ENCODE results near the gene POU6F2.

The POU6F2 gene

GRCh38 chr7:39490296-39490695 is 512.6 kb downstream of the POU6F2 start:
- Histone ChIP-seq H3K4me1 (ENCODE audit: control insufficient read depth in 2 of 2, insufficient read depth in 2 of 2, low read length in 2 of 2) (no peaks in the 10 kb centered on the region), H3K36me3 (ENCODE audit: control insufficient read depth in 2 of 2, insufficient read depth in 2 of 2, low read length in 2 of 2) (no peaks in the 10 kb centered on the region), H3K9ac (ENCODE audit: low read depth in 1 of 2, low read length in 2 of 2) (no peak overlapping the region), H3K4me3 (ENCODE audit: low read length in 2 of 2) (no peak overlapping the region), H3K27ac (ENCODE audit: low read depth in 2 of 2, low read length in 2 of 2) (no peak overlapping the region), H3K27me3 (ENCODE audit: control insufficient read depth in 2 of 2, insufficient read depth in 2 of 2, low read length in 2 of 2) (peaks cover 0 to 3% of the 10 kb centered on the region in 2 donors), H3K9me3 (ENCODE audit: control insufficient read depth in 2 of 2, low read length in 2 of 2) (no peaks in the 10 kb centered on the region)

DNA sequence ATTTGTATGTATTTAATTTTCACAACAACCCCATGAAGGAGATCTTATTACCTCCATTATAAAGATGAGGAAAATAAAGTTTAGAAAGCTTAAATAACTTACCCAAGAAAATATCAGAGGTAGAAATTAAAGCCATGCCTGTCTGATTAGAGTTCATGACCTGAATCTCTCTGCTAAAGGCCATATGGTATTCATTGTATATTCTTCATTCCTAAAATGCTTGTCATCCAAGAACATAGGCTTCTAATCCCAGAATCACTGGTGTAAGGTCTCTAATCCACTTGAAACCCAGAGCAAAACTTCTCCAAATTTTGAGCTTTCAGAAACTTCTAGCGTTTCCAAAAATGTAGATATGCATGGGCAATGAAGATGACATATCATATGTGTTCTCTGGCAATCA is 516.2 kb downstream of the POU6F2 start:
- Histone ChIP-seq H3K4me3 (ENCODE audit: low read length in 2 of 2) (no peak overlapping the region), H3K27ac (ENCODE audit: low read depth in 2 of 2, low read length in 2 of 2) (no peak overlapping the region), H3K9me3 (ENCODE audit: control insufficient read depth in 2 of 2, low read length in 2 of 2) (no peaks in the 10 kb centered on the region), H3K9ac (ENCODE audit: low read depth in 1 of 2, low read length in 2 of 2) (no peak overlapping the region), H3K36me3 (ENCODE audit: control insufficient read depth in 2 of 2, insufficient read depth in 2 of 2, low read length in 2 of 2) (no peaks in the 10 kb centered on the region), H3K27me3 (ENCODE audit: control insufficient read depth in 2 of 2, insufficient read depth in 2 of 2, low read length in 2 of 2) (peaks cover 0 to under 1% of the 10 kb centered on the region in 2 donors), H3K4me1 (ENCODE audit: control insufficient read depth in 2 of 2, insufficient read depth in 2 of 2, low read length in 2 of 2) (no peaks in the 10 kb centered on the region)

GRCh38 chr7:39501358-39501757 is 523.6 kb downstream of the POU6F2 start:
- Histone ChIP-seq H3K27ac (ENCODE audit: low read depth in 2 of 2, low read length in 2 of 2) (no peak overlapping the region), H3K36me3 (ENCODE audit: control insufficient read depth in 2 of 2, insufficient read depth in 2 of 2, low read length in 2 of 2) (no peaks in the 10 kb centered on the region), H3K9ac (ENCODE audit: low read depth in 1 of 2, low read length in 2 of 2) (no peak overlapping the region), H3K4me1 (ENCODE audit: control insufficient read depth in 2 of 2, insufficient read depth in 2 of 2, low read length in 2 of 2) (no peaks in the 10 kb centered on the region), H3K27me3 (ENCODE audit: control insufficient read depth in 2 of 2, insufficient read depth in 2 of 2, low read length in 2 of 2) (no peaks in the 10 kb centered on the region), H3K9me3 (ENCODE audit: control insufficient read depth in 2 of 2, low read length in 2 of 2) (no peaks in the 10 kb centered on the region), H3K4me3 (ENCODE audit: low read length in 2 of 2) (no peak overlapping the region)

DNA sequence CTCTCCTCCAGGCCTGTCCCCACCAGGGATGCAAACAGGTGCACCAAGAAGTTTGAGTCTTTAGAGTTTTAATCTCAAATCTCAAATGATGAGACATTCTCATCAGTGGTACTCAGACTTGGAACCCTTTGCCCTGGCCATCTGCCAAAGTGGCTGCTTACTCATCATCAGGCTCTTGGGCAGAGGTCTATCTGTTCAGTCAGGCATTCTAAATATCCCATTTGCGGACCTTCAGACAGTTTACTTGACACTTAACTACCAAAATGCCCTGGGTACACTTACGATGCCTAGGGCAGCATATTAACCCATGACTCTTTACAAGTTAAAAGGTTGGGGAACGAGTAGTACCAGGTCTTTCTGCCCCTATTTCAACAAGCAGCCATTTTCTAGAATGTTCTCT is 527.3 kb downstream of the POU6F2 start:
- Histone ChIP-seq H3K27me3 (ENCODE audit: control insufficient read depth in 2 of 2, insufficient read depth in 2 of 2, low read length in 2 of 2) (no peaks in the 10 kb centered on the region), H3K9me3 (ENCODE audit: control insufficient read depth in 2 of 2, low read length in 2 of 2) (no peaks in the 10 kb centered on the region), H3K4me1 (ENCODE audit: control insufficient read depth in 2 of 2, insufficient read depth in 2 of 2, low read length in 2 of 2) (no peaks in the 10 kb centered on the region), H3K27ac (ENCODE audit: low read depth in 2 of 2, low read length in 2 of 2) (no peak overlapping the region), H3K36me3 (ENCODE audit: control insufficient read depth in 2 of 2, insufficient read depth in 2 of 2, low read length in 2 of 2) (no peaks in the 10 kb centered on the region), H3K9ac (ENCODE audit: low read depth in 1 of 2, low read length in 2 of 2) (no peak overlapping the region), H3K4me3 (ENCODE audit: low read length in 2 of 2) (no peak overlapping the region)

- no peaks in the 10 kb centered on the region for H3K27me3 ChIP-seq (ENCODE audit: control insufficient read depth in 2 of 2, insufficient read depth in 2 of 2, low read length in 2 of 2)
- no peak overlapping the region for H3K9ac ChIP-seq (ENCODE audit: low read depth in 1 of 2, low read length in 2 of 2)
- no peaks in the 10 kb centered on the region for H3K36me3 ChIP-seq (ENCODE audit: control insufficient read depth in 2 of 2, insufficient read depth in 2 of 2, low read length in 2 of 2)
- H3K9me3 ChIP-seq (ENCODE audit: control insufficient read depth in 2 of 2, low read length in 2 of 2): no peaks in the 10 kb centered on the region
- no peak overlapping the region for H3K4me3 ChIP-seq (ENCODE audit: low read length in 2 of 2)
- no peak overlapping the region for H3K27ac ChIP-seq (ENCODE audit: low read depth in 2 of 2, low read length in 2 of 2)
- no peaks in the 10 kb centered on the region for H3K4me1 ChIP-seq (ENCODE audit: control insufficient read depth in 2 of 2, insufficient read depth in 2 of 2, low read length in 2 of 2)
Observed at GRCh38 chr7:39507866-39508551, 530.3 kb downstream of the POU6F2 start.

DNA sequence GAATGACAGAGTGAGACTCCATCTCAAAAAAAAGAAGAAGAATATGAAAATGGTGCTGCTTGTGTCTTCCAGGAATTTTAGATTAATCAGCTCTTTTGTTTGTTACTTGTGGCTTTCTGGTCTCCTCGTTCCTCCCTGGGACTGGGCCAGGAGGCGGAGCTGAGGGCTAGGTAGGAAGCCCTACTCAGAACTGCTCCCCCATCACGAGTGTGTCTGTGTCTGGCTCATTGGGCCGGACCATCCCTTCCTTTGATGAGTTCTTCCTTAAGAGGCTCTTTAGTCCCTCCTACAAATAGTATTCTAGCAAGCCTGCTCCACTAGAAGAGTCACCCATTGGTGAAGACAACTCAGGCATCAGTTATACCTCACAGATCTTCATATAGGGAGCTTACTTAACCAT is 531.7 kb downstream of the POU6F2 start:
- H3K9ac ChIP-seq (ENCODE audit: low read depth in 1 of 2, low read length in 2 of 2): no peak overlapping the region
- no peak overlapping the region for H3K27ac ChIP-seq (ENCODE audit: low read depth in 2 of 2, low read length in 2 of 2)
- no peaks in the 10 kb centered on the region for H3K9me3 ChIP-seq (ENCODE audit: control insufficient read depth in 2 of 2, low read length in 2 of 2)
- no peaks in the 10 kb centered on the region for H3K36me3 ChIP-seq (ENCODE audit: control insufficient read depth in 2 of 2, insufficient read depth in 2 of 2, low read length in 2 of 2)
- no peaks in the 10 kb centered on the region for H3K4me1 ChIP-seq (ENCODE audit: control insufficient read depth in 2 of 2, insufficient read depth in 2 of 2, low read length in 2 of 2)
- no peaks in the 10 kb centered on the region for H3K27me3 ChIP-seq (ENCODE audit: control insufficient read depth in 2 of 2, insufficient read depth in 2 of 2, low read length in 2 of 2)
- H3K4me3 ChIP-seq (ENCODE audit: low read length in 2 of 2): no peak overlapping the region

DNA sequence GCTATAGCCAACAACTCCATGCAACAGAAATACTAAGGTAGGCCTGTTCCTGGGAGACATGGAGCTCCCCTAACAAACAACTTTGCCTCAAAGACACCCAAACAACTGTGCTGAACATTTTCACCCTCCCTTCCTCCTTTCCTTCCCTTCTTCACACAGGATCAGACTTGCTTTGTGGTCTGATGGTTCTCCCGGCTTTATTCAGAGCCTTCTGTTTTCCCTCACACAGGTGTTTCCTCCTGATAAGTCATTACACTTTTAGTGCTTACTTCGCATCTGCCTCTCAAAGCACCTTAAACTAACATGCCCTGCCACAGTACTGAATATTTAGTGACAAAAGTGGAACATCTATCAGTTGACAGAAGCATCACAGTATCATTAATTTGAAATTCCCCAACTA is 532.2 kb downstream of the POU6F2 start:
- H3K9ac ChIP-seq (ENCODE audit: low read depth in 1 of 2, low read length in 2 of 2): no peak overlapping the region
- no peaks in the 10 kb centered on the region for H3K4me1 ChIP-seq (ENCODE audit: control insufficient read depth in 2 of 2, insufficient read depth in 2 of 2, low read length in 2 of 2)
- no peak overlapping the region for H3K4me3 ChIP-seq (ENCODE audit: low read length in 2 of 2)
- H3K9me3 ChIP-seq (ENCODE audit: control insufficient read depth in 2 of 2, low read length in 2 of 2): no peaks in the 10 kb centered on the region
- no peaks in the 10 kb centered on the region for H3K36me3 ChIP-seq (ENCODE audit: control insufficient read depth in 2 of 2, insufficient read depth in 2 of 2, low read length in 2 of 2)
- H3K27me3 ChIP-seq (ENCODE audit: control insufficient read depth in 2 of 2, insufficient read depth in 2 of 2, low read length in 2 of 2): no peaks in the 10 kb centered on the region
- H3K27ac ChIP-seq (ENCODE audit: low read depth in 2 of 2, low read length in 2 of 2): no peak overlapping the region

GRCh38 chr7:39510864-39511354 is 533.2 kb downstream of the POU6F2 start:
- Histone ChIP-seq H3K4me3 (ENCODE audit: low read length in 2 of 2) (no peak overlapping the region), H3K9me3 (ENCODE audit: control insufficient read depth in 2 of 2, low read length in 2 of 2) (no peaks in the 10 kb centered on the region), H3K9ac (ENCODE audit: low read depth in 1 of 2, low read length in 2 of 2) (no peak overlapping the region), H3K27ac (ENCODE audit: low read depth in 2 of 2, low read length in 2 of 2) (no peak overlapping the region), H3K4me1 (ENCODE audit: control insufficient read depth in 2 of 2, insufficient read depth in 2 of 2, low read length in 2 of 2) (no peaks in the 10 kb centered on the region), H3K27me3 (ENCODE audit: control insufficient read depth in 2 of 2, insufficient read depth in 2 of 2, low read length in 2 of 2) (no peaks in the 10 kb centered on the region), H3K36me3 (ENCODE audit: control insufficient read depth in 2 of 2, insufficient read depth in 2 of 2, low read length in 2 of 2) (no peaks in the 10 kb centered on the region)

- H3K9ac ChIP-seq (ENCODE audit: low read depth in 1 of 2, low read length in 2 of 2): no peak overlapping the region
- H3K4me3 ChIP-seq (ENCODE audit: low read length in 2 of 2): no peak overlapping the region
- H3K4me1 ChIP-seq (ENCODE audit: control insufficient read depth in 2 of 2, insufficient read depth in 2 of 2, low read length in 2 of 2): no peaks in the 10 kb centered on the region
- no peaks in the 10 kb centered on the region for H3K36me3 ChIP-seq (ENCODE audit: control insufficient read depth in 2 of 2, insufficient read depth in 2 of 2, low read length in 2 of 2)
- H3K9me3 ChIP-seq (ENCODE audit: control insufficient read depth in 2 of 2, low read length in 2 of 2): no peaks in the 10 kb centered on the region
- no peak overlapping the region for H3K27ac ChIP-seq (ENCODE audit: low read depth in 2 of 2, low read length in 2 of 2)
- no peaks in the 10 kb centered on the region for H3K27me3 ChIP-seq (ENCODE audit: control insufficient read depth in 2 of 2, insufficient read depth in 2 of 2, low read length in 2 of 2)
Observed at GRCh38 chr7:39515534-39516228, 538.0 kb downstream of the POU6F2 start.

DNA sequence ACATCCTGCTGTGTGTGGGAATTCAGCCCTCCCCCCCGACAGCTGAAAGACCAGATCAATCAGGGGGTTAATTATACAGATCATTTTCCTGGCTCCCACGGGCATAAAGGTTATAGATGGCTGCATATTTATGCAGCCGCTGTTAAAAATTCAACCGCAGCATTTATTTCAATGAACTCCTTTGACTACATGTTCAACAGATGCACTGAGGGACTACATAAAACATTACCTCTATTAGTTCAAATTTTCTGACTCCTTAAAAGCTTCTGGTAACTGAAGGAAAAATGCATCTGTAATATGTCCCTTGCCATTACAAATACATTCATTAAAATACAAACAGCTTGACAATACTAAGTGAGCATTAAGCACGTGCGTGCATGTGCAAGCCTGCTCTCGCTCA is 538.8 kb downstream of the POU6F2 start:
- H3K36me3 ChIP-seq (ENCODE audit: control insufficient read depth in 2 of 2, insufficient read depth in 2 of 2, low read length in 2 of 2): no peaks in the 10 kb centered on the region
- no peaks in the 10 kb centered on the region for H3K4me1 ChIP-seq (ENCODE audit: control insufficient read depth in 2 of 2, insufficient read depth in 2 of 2, low read length in 2 of 2)
- no peak overlapping the region for H3K27ac ChIP-seq (ENCODE audit: low read depth in 2 of 2, low read length in 2 of 2)
- H3K9ac ChIP-seq (ENCODE audit: low read depth in 1 of 2, low read length in 2 of 2): no peak overlapping the region
- no peak overlapping the region for H3K4me3 ChIP-seq (ENCODE audit: low read length in 2 of 2)
- H3K27me3 ChIP-seq (ENCODE audit: control insufficient read depth in 2 of 2, insufficient read depth in 2 of 2, low read length in 2 of 2): no peaks in the 10 kb centered on the region
- no peaks in the 10 kb centered on the region for H3K9me3 ChIP-seq (ENCODE audit: control insufficient read depth in 2 of 2, low read length in 2 of 2)
